NCI-H187 (cell line): ENCODE results near the gene MEN1.
"Not testable (repeated sequence)": the region's sequence is repeated elsewhere in the genome, so short reads cannot be mapped to it uniquely, and the experiment has no call there.

Source experiments
- DNase-seq, 2 experiments: peaks; one replicate each; lab custom pipeline; 2025; lab: John Stamatoyannopoulos, UW

Gene MEN1

GRCh38 chr11:64845776-64846129 is 35.4 kb upstream of the MEN1 start:
- not testable (repeated sequence) for DNase-seq

- DNase-seq, result no peak
Measured at GRCh38 chr11:64845129-64845775, 34.9 kb upstream of the MEN1 start.

- peak; percentile 78 to 91 for DNase-seq
Measured at GRCh38 chr11:64844330-64845128, 34.2 kb upstream of the MEN1 start, which contains the start of gene CDC42BPG. Gene CDC42BPG, minus strand, starts transcription at chr11:64844653. Its CDS starts 84 bp downstream, at chr11:64844569.

GRCh38 chr11:64843686-64844329 is 33.5 kb upstream of the MEN1 start:
- no peak for DNase-seq

- no peak for DNase-seq
Measured at GRCh38 chr11:64842851-64843685, 32.7 kb upstream of the MEN1 start.

GRCh38 chr11:64842366-64842759 is 32.0 kb upstream of the MEN1 start:
- DNase-seq, result no peak

GRCh38 chr11:64841592-64842365 is 31.4 kb upstream of the MEN1 start:
- no peak for DNase-seq

GRCh38 chr11:64839887-64840782 is 29.8 kb upstream of the MEN1 start:
- DNase-seq, result no peak

- DNase-seq, result no peak
Measured at GRCh38 chr11:64839335-64839734, 29.0 kb upstream of the MEN1 start.

- DNase-seq, result no peak
Measured at GRCh38 chr11:64838600-64839334, 28.4 kb upstream of the MEN1 start.

GRCh38 chr11:64837887-64838351 is 27.6 kb upstream of the MEN1 start:
- no peak for DNase-seq

- DNase-seq, result no peak
Measured at GRCh38 chr11:64836448-64837072, 26.2 kb upstream of the MEN1 start.

GRCh38 chr11:64835616-64836447 is 25.5 kb upstream of the MEN1 start:
- no peak for DNase-seq

- no peak for DNase-seq
Measured at GRCh38 chr11:64834723-64835615, 24.6 kb upstream of the MEN1 start.

- no peak for DNase-seq
Measured at GRCh38 chr11:64834031-64834722, 23.8 kb upstream of the MEN1 start.

GRCh38 chr11:64833509-64833908 is 23.2 kb upstream of the MEN1 start:
- no peak for DNase-seq

GRCh38 chr11:64833198-64833502 is 22.8 kb upstream of the MEN1 start:
- no peak for DNase-seq
